GM23338 (cell line): ENCODE data around the gene STX16. TPM values are rescaled to one million over a fixed set of nuclear protein-coding genes. Genes with fewer than 3 reads are reported as not detected.

Source experiments
- ATAC-seq: fragments of 200-7000 bp; cut with Tn5 transposase; 3 replicates; pipeline ENCODE4 v1.9.1; 2020
- DNase-seq: peaks from one replicate; pipeline ENCODE4 v3.0.0-alpha.2; 2015; ENCODE audit warnings: low spot score
- H2AFZ ChIP-seq: fragments of 200-600 bp; sonication (generic); 2 replicates; pipeline ENCODE4 v1.8.0; 2016; ENCODE audit warnings: antibody characterized with exemption, mild to moderate bottlenecking, moderate library complexity
- H3F3A ChIP-seq: fragments of 200-600 bp; sonication (generic); replicated peaks from 2 replicates; pipeline ENCODE4 v1.8.0; 2017; ENCODE audit warnings: antibody characterized with exemption, mixed run types, low read depth
- H3K27ac ChIP-seq: fragments of 200-600 bp; sonication (generic); 2 replicates; pipeline ENCODE4 v1.6.1; 2016; ENCODE audit warnings: low read depth
- H3K27me3 ChIP-seq: fragments of 200-600 bp; sonication (generic); 2 replicates; pipeline ENCODE4 v1.8.0; 2016; ENCODE audit warnings: mild to moderate bottlenecking, mixed run types, moderate library complexity; ENCODE audit not compliant: insufficient read depth
- H3K36me3 ChIP-seq: fragments of 200-600 bp; sonication (generic); 2 replicates; pipeline ENCODE4 v1.8.0; 2016; ENCODE audit warnings: mild to moderate bottlenecking; ENCODE audit not compliant: insufficient read depth
- H3K4me1 ChIP-seq: fragments of 200-600 bp; sonication (generic); 2 replicates; pipeline ENCODE4 v1.8.0; 2016; ENCODE audit warnings: mild to moderate bottlenecking, moderate library complexity; ENCODE audit not compliant: insufficient read depth
- H3K4me2 ChIP-seq: fragments of 200-600 bp; sonication (generic); 2 replicates; pipeline ENCODE4 v1.7.1; 2017; ENCODE audit warnings: mixed run types
- H3K4me3 ChIP-seq: fragments of 200-600 bp; sonication (generic); 2 replicates; pipeline ENCODE4 v1.6.1; 2016; ENCODE audit warnings: mixed run types
- H3K79me2 ChIP-seq: fragments of 200-600 bp; sonication (generic); replicated peaks from 2 replicates; pipeline ENCODE4 v1.8.0; 2017; ENCODE audit warnings: mild to moderate bottlenecking; ENCODE audit not compliant: insufficient read depth
- H3K9me2 ChIP-seq: fragments of 200-600 bp; sonication (generic); 2 replicates; pipeline ENCODE4 v1.8.0; 2017; ENCODE audit not compliant: insufficient read depth
- H4K20me1 ChIP-seq: fragments of 200-600 bp; sonication (generic); replicated peaks from 2 replicates; pipeline ENCODE4 v1.8.0; 2017; ENCODE audit warnings: mild to moderate bottlenecking; ENCODE audit not compliant: insufficient read depth
- H3K27ac Mint-ChIP-seq: 2 replicates; pipeline ENCODE4 v1.8.0; 2020; ENCODE audit warnings: inconsistent platforms, mild to moderate bottlenecking, moderate library complexity, mixed read lengths
- H3K27me3 Mint-ChIP-seq: 3 replicates; pipeline ENCODE4 v1.8.0; 2022; ENCODE audit warnings: low read depth, mild to moderate bottlenecking, moderate library complexity, mixed read lengths, inconsistent platforms; ENCODE audit not compliant: insufficient read depth, poor library complexity
- H3K36me3 Mint-ChIP-seq: 3 replicates; pipeline ENCODE4 v1.8.0; 2021; ENCODE audit warnings: low read depth, mild to moderate bottlenecking, inconsistent platforms, moderate library complexity, mixed read lengths
- H3K4me1 Mint-ChIP-seq: 3 replicates; pipeline ENCODE4 v1.8.0; 2020; ENCODE audit warnings: mild to moderate bottlenecking, inconsistent platforms, mixed read lengths
- H3K4me3 Mint-ChIP-seq: 3 replicates; pipeline ENCODE4 v1.8.0; 2021; ENCODE audit warnings: moderate library complexity, mild to moderate bottlenecking, inconsistent platforms, mixed read lengths
- H3K9me3 Mint-ChIP-seq: 3 replicates; pipeline ENCODE4 v1.8.0; 2020; ENCODE audit warnings: moderate library complexity, mild to moderate bottlenecking, inconsistent platforms, mixed read lengths
- CREB1 ChIP-seq: fragments of 250-450 bp; sonication (Bioruptor Pico); IDR thresholded peaks from 2 replicates; pipeline ENCODE4 v1.5.0; 2020; ENCODE audit warnings: low read depth, mild to moderate bottlenecking, moderate library complexity
- CTCF ChIP-seq, 2 experiments: fragments of 200-600 bp in 1 of 2; sonication (generic) in 1 of 2; conservative IDR thresholded peaks; 2 replicates each; pipeline versions ENCODE4 v1.5.1 to v1.6.1; 2016 to 2017; ENCODE audit warnings: antibody characterized with exemption in 2 of 2, low read depth in 2 of 2, mild to moderate bottlenecking in 2 of 2, moderate library complexity in 1 of 2
- EZH2 ChIP-seq: fragments of 200-600 bp; sonication (generic); IDR thresholded peaks from one replicate; pipeline ENCODE4 v1.8.0; 2017; ENCODE audit warnings: antibody characterized with exemption, mild to moderate bottlenecking, low read depth; ENCODE audit not compliant: unreplicated experiment
- EZH2phosphoT487 ChIP-seq: fragments of 200-600 bp; sonication (generic); IDR thresholded peaks from one replicate; pipeline ENCODE4 v1.8.1; 2018; ENCODE audit warnings: antibody characterized with exemption; ENCODE audit not compliant: unreplicated experiment
- JUNB ChIP-seq: IDR thresholded peaks from one replicate; pipeline ENCODE4 v1.6.1; 2016; ENCODE audit warnings: antibody characterized with exemption; ENCODE audit not compliant: unreplicated experiment
- NANOG ChIP-seq: IDR thresholded peaks from 2 replicates; pipeline ENCODE4 v1.6.1; 2016; ENCODE audit warnings: antibody characterized with exemption, borderline replicate concordance
- POLR2AphosphoS5 ChIP-seq: IDR thresholded peaks from 2 replicates; pipeline ENCODE4 v1.6.1; 2016; ENCODE audit warnings: antibody characterized with exemption, low read depth
- REST ChIP-seq: IDR thresholded peaks from one replicate; pipeline ENCODE4 v1.6.1; 2018; ENCODE audit warnings: antibody characterized with exemption; ENCODE audit not compliant: unreplicated experiment
- STAT1 ChIP-seq: IDR thresholded peaks from one replicate; pipeline ENCODE4 v1.6.1; 2016; ENCODE audit warnings: antibody characterized with exemption; ENCODE audit not compliant: unreplicated experiment
- ZNF114 ChIP-seq: fragments of 250-450 bp; sonication (Bioruptor Pico); IDR thresholded peaks from 2 replicates; pipeline ENCODE4 v1.5.0; 2020; ENCODE audit warnings: mild to moderate bottlenecking, moderate library complexity
- ZNF331 ChIP-seq: fragments of 250-450 bp; sonication (Bioruptor Pico); IDR thresholded peaks from 2 replicates; pipeline ENCODE4 v1.5.0; 2020; ENCODE audit warnings: low read depth, mild to moderate bottlenecking, moderate library complexity
- ZNF462 ChIP-seq: fragments of 250-450 bp; sonication (Bioruptor Pico); IDR thresholded peaks from 2 replicates; pipeline ENCODE4 v1.5.0; 2020; ENCODE audit warnings: mild to moderate bottlenecking, moderate library complexity
- polyA plus RNA-seq: library from polyadenylated mRNA; unstranded; fragments of >200 nt; fragmentation: Nextera tagmentation; extraction: Ambion mirVana; gene quantifications from 2 replicates; pipeline ENCODE4 v1.2.1, GENCODE V29; 2016
- total RNA-seq: library from RNA; depleted of rRNA; stranded (reverse); fragments of >200 nt; shearing (Covaris generic); gene quantifications from 2 replicates; pipeline ENCODE4 v1.2.3, GENCODE V29; 2014
- TF ChIP-seq, protein P1 (sequence below): IDR thresholded peaks from 2 replicates; pipeline ENCODE4 v1.6.1; 2016; ENCODE audit warnings: antibody characterized with exemption

Gene STX16
- total and polyA plus RNA-seq, 2 experiments from 2014 or later = 31.2 to 70.5 TPM

DNA sequence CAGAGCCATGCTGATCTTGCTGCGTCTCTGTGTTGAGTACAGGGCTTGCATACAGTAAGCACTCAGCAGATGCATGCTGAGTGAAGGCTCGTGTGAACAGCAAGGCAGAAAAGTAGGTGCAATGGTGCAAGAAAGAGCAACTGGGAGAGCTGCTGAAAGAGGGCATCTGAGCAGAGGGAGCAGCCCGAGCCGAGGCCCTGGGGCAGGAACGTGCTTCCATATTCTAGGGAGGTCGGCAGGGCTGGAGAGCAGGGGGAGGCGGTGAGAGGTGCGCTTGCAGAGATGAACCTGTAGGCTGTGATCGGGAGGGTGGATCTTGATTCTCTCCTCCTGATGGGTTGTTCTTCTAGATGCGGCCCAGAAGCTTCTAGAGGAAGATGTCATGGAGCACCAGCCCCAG lies 26.4 kb upstream of the STX16 start:
- peaks cover 5% of the 10 kb centered on the region for H3K4me1 Mint-ChIP-seq
- no peak overlapping the region for H2AFZ ChIP-seq
- H3K27ac ChIP-seq = no peak overlapping the region
- H3K4me3 Mint-ChIP-seq = no peak overlapping the region
- no peak overlapping the region for H3K4me2 ChIP-seq
- no peak overlapping the region for H3K27ac Mint-ChIP-seq
- H3K36me3 Mint-ChIP-seq = peaks cover 15% of the 10 kb centered on the region; the same call in 2 of the 3 replicates
- H3K27me3 Mint-ChIP-seq = peaks cover 13% of the 10 kb centered on the region
- DNase-seq (no peak), ATAC-seq (no peak)
- H3K9me3 Mint-ChIP-seq = peaks cover 12% of the 10 kb centered on the region
- TF ChIP-seq REST (no peak), ZNF462 (CRISPR knock-in tag) (no peak), EZH2 (no peak), EZH2phosphoT487 (no peak), NANOG (no peak), ZNF114 (CRISPR knock-in tag) (no peak), CREB1 (CRISPR knock-in tag) (no peak), ZNF331 (no peak), STAT1 (no peak), JUNB (no peak), CTCF (conservative IDR thresholded peaks at IDR 0.05; ENCODE audit: low read depth in 2 of 2) (no peak), POLR2AphosphoS5 (no peak)
- TF ChIP-seq, protein P1, sequence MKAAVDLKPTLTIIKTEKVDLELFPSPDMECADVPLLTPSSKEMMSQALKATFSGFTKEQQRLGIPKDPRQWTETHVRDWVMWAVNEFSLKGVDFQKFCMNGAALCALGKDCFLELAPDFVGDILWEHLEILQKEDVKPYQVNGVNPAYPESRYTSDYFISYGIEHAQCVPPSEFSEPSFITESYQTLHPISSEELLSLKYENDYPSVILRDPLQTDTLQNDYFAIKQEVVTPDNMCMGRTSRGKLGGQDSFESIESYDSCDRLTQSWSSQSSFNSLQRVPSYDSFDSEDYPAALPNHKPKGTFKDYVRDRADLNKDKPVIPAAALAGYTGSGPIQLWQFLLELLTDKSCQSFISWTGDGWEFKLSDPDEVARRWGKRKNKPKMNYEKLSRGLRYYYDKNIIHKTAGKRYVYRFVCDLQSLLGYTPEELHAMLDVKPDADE = no peak
- H3K4me3 ChIP-seq = no peak overlapping the region
- peaks cover 2% of the 10 kb centered on the region; the same call in 1 of the 2 replicates for H3K4me1 ChIP-seq
- H3K9me2 ChIP-seq = peaks cover 10% of the 10 kb centered on the region; the same call in 1 of the 2 replicates
- no peaks in the 10 kb centered on the region for H3K79me2 ChIP-seq
- no peaks in the 10 kb centered on the region for H4K20me1 ChIP-seq
- no peaks in the 10 kb centered on the region for H3K27me3 ChIP-seq
- H3F3A ChIP-seq = 0 out of 2 replicates have a peak, but pooled peaks cover 4% of the 10 kb centered on the region
- H3K36me3 ChIP-seq = no peaks in the 10 kb centered on the region
